ENCODE data around the gene ZC3HAV1.

ZC3HAV1 gene

DNA sequence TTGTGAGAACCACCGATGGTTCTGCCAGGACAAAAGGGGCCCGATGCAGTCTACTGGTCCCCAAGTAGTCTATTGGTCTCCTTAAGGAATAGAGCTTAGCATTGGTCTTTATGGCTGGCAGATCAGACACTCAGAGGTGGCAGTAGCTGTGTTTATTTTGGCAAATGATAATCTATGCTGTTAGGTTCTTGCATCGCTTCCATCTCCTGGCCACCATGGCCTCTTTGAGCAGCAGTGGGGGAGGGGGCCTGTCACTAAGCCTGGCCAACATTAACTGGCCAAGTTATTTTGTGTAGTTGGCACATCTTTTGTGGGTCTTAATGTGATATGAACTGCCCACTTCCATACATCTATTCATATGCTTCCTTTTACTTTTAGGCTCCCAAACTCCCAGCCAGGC is 4.5 kb upstream of the ZC3HAV1 start:
- TF ChIP-seq, protein P1, sequence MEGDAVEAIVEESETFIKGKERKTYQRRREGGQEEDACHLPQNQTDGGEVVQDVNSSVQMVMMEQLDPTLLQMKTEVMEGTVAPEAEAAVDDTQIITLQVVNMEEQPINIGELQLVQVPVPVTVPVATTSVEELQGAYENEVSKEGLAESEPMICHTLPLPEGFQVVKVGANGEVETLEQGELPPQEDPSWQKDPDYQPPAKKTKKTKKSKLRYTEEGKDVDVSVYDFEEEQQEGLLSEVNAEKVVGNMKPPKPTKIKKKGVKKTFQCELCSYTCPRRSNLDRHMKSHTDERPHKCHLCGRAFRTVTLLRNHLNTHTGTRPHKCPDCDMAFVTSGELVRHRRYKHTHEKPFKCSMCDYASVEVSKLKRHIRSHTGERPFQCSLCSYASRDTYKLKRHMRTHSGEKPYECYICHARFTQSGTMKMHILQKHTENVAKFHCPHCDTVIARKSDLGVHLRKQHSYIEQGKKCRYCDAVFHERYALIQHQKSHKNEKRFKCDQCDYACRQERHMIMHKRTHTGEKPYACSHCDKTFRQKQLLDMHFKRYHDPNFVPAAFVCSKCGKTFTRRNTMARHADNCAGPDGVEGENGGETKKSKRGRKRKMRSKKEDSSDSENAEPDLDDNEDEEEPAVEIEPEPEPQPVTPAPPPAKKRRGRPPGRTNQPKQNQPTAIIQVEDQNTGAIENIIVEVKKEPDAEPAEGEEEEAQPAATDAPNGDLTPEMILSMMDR (IDR thresholded peaks at IDR 0.05; ENCODE audit: extremely low read depth, insufficient read depth, missing control alignments), result no peak
- in situ Hi-C loops (cut with MboI; ENCODE audit: low pct_unique_long_range_greater_than_20kb, low sequenced_read_pairs, unreplicated experiment), result no loop called here
- no peak for DNase-seq (ENCODE audit: low spot score)

DNA sequence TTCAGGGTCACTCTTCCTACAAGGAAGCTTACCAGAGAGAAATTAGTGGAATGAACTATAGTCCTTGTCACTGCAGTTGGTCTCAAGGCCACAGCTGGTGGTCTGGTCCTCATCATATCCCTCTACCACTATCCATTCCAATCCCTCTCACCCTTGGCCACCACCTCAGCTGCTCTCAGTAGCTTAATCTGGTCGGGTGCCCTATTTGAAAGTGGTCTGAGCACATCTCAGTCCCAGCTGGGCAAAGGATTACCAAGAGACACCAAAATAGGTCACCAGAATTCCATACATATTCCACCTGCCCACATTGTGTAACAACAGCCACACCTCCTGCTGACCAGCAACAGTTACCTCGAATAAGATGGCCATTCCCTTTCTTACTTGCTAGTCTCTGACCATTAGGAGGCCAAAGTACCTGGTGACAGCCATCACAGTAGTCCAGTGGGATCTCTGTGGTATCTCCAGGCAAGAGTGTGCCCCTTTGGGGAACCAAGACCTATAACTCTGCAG is 3.3 kb upstream of the ZC3HAV1 start:
- DNase-seq (ENCODE audit: low spot score), result no peak
- in situ Hi-C loops (cut with MboI; ENCODE audit: low pct_unique_long_range_greater_than_20kb, low sequenced_read_pairs, unreplicated experiment), result no loop called here
- TF ChIP-seq, protein P1 (IDR thresholded peaks at IDR 0.05; ENCODE audit: extremely low read depth, insufficient read depth, missing control alignments), result no peak

DNA sequence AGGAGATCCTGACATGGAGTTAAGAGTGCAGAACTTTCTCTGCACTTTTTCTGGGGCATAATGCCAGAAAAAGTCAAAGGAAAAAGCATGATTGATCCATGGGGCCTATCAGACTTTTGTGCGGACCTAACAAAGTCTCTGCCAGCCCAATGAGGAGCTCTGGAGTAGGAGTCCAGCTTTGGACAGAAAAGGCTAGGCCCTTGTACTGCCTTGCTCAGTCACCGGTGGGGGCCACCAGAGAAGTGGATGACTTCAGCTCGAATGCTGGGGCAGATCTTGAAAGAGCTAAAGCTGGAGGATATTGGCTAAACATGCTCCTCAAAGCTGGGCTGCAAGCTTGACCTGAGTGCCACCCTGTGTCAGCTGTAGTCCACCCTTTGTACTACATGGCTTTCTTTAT is 2.8 kb upstream of the ZC3HAV1 start:
- DNase-seq (ENCODE audit: low spot score), result no peak
- in situ Hi-C loops (cut with MboI; ENCODE audit: low pct_unique_long_range_greater_than_20kb, low sequenced_read_pairs, unreplicated experiment), result no loop called here
- TF ChIP-seq, protein P1 (IDR thresholded peaks at IDR 0.05; ENCODE audit: extremely low read depth, insufficient read depth, missing control alignments), result no peak

- TF ChIP-seq, protein P1 (IDR thresholded peaks at IDR 0.05; ENCODE audit: extremely low read depth, insufficient read depth, missing control alignments), result no peak
- in situ Hi-C loops (cut with MboI; ENCODE audit: low pct_unique_long_range_greater_than_20kb, low sequenced_read_pairs, unreplicated experiment), result no loop called here
- DNase-seq (ENCODE audit: low spot score), result no peak
Measured at GRCh38 chr7:139111811-139112301, 2.3 kb upstream of the ZC3HAV1 start.

DNA sequence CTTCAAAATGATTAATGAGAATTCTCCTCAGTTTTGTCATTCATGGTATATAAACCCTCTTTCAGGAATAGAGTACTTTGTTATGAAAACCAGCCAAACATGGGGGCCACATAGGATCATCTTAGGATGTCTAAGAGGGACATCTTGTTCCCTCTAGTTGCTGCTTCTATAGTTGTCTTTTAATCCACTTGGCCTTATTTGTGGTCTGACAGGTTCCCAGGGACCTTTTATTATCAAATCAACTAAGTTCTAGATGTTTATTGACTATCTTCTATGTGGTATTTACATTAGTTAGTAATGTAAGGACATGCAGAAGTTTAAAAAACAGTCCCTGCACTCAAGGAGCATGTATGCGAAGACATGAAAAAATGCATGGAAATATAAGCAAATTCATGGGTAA is 1.6 kb upstream of the ZC3HAV1 start:
- no peak for DNase-seq (ENCODE audit: low spot score)
- TF ChIP-seq, protein P1 (IDR thresholded peaks at IDR 0.05; ENCODE audit: extremely low read depth, insufficient read depth, missing control alignments), result no peak
- in situ Hi-C loops (cut with MboI; ENCODE audit: low pct_unique_long_range_greater_than_20kb, low sequenced_read_pairs, unreplicated experiment), result no loop called here

DNA sequence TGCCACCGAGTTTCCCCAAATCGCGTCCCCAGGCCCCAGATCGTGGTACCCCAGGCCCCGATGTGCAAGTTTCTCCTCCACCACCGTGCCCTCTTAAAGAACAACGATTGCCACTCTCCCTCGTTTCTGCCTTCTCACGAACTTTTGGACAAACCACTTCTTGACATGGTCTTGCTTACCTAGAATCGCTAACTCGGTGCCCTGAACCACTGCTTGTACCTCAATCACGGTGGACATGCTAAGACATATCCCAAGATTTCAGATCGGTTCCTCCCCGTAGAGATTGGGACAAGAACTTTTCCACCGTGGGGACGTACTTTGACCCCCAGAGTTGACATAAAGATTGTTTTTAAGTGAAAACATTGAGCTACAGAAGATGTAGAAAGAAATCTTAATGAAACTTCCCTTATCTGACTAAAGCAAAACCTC is 477 bp upstream of the ZC3HAV1 start:
- DNase-seq (ENCODE audit: low spot score), result no peak
- TF ChIP-seq, protein P1 (IDR thresholded peaks at IDR 0.05; ENCODE audit: extremely low read depth, insufficient read depth, missing control alignments), result no peak
- in situ Hi-C loops (cut with MboI; ENCODE audit: low pct_unique_long_range_greater_than_20kb, low sequenced_read_pairs, unreplicated experiment), result loop anchor here (10.0 kb wide), 1 partner anchor 225 kb away; no protein-coding TSS in a partner anchor

All from GM13977 (cell line).